UCSD-AML1 (cell line): ENCODE measurements around the gene F10.

ENCODE experiments used
- DNase-seq: peaks from one replicate; lab custom pipeline; 2025; ENCODE audit not compliant: unreplicated experiment; lab: John Stamatoyannopoulos, UW

F10 gene

GRCh38 chr13:113129921-113130750, 7.5 kb downstream of the F10 start:
- no peak for DNase-seq

GRCh38 chr13:113135281-113135760, 12.7 kb downstream of the F10 start:
- no peak for DNase-seq

- no peak for DNase-seq
Observed at GRCh38 chr13:113137691-113138298, 15.2 kb downstream of the F10 start.

- DNase-seq, result no peak
Observed at GRCh38 chr13:113138792-113139551, 16.4 kb downstream of the F10 start.

GRCh38 chr13:113139577-113139976, 17.0 kb downstream of the F10 start:
- no peak for DNase-seq

- DNase-seq, result no peak
Observed at GRCh38 chr13:113140677-113141600, 18.3 kb downstream of the F10 start.

- no peak for DNase-seq
Observed at GRCh38 chr13:113141601-113141970, 19.0 kb downstream of the F10 start.

- no peak for DNase-seq
Observed at GRCh38 chr13:113142876-113143275, 20.3 kb downstream of the F10 start.

- DNase-seq, result no peak
Observed at GRCh38 chr13:113143466-113144254, 21.1 kb downstream of the F10 start.

- DNase-seq, result no peak
Observed at GRCh38 chr13:113144255-113144629, 21.6 kb downstream of the F10 start.

GRCh38 chr13:113145496-113145895, 22.9 kb downstream of the F10 start:
- no peak for DNase-seq

GRCh38 chr13:113145911-113146598, 23.5 kb downstream of the F10 start:
- DNase-seq, result no peak

- DNase-seq, result no peak
Observed at GRCh38 chr13:113146750-113147149, 24.2 kb downstream of the F10 start.

- no peak for DNase-seq
Observed at GRCh38 chr13:113147206-113147605, 24.6 kb downstream of the F10 start.

GRCh38 chr13:113148407-113148806, 25.8 kb downstream of the F10 start:
- DNase-seq, result no peak

- DNase-seq, result no peak
Observed at GRCh38 chr13:113148940-113149503, 26.4 kb downstream of the F10 start.

GRCh38 chr13:113149711-113150549, 27.3 kb downstream of the F10 start:
- DNase-seq, result no peak
